Stimulated activated CD4-positive, alpha-beta T cell treated with anti-CD3 and anti-CD28 coated beads, TNF-alpha, amount 100 ng/mL, for 4 hours (primary cell): ENCODE data around the gene VN1R5.
"Not testable (repeated sequence)": the region's sequence is repeated elsewhere in the genome, so short reads cannot be mapped to it uniquely, and the experiment has no call there.

ENCODE experiments used
- DNase-seq, 3 experiments: peaks; one replicate each; pipeline ENCODE4 v3.0.0-alpha.2; 2020; ENCODE audit warnings: low read depth in 3 of 3

Gene VN1R5

GRCh38 chr1:247273013-247273412 is 17.1 kb downstream of the VN1R5 start:
- DNase-seq = no peak

DNA sequence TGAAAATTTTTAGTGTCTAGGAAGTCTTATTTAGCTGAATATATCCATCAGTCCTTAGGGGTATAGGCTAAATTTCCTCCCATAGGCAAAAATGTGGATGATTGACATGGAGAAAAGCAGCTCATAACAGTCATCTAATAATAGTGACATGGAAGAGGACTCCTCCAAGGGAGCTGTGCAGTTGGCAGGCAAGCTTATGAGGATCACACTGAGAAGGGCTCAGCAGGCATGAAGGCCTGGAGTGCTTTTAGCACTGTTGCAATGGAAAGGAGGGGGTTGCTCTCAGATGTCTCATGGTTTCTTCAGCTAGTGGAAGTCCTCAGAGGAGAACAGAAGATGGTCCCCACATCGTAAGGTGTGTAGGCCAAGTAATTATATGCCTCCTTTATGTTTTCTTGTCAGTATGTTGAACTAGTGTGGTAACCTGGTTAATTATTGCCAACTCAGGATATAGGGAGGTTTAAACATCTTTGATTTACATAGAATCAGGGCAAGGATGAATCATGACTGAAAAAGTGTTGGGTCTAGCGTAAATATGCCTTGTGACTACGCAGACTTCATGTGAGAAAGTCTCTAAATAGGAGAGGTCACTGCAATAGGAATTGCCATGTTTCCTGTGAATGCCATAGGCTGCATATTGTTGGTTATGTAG is 18.9 kb downstream of the VN1R5 start:
- DNase-seq = no peak

DNA sequence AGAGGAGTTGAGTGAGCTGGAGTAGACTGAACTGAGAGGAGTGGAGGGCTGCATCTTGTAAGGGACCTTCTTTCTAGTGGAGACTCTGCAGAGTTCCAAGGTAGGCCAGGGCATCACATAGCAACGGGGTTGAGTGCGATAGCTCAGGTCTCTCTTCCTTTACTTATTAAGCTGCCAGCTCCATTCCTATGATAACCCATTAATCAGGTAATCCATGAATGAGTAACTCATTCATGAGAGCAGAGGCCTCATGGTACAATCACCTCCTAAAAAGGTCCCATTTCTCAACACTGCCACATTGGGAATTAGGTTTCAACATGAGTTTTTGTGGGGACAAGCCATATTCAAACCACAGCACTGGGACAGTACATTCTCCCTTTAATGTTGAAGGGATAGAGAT is 21.3 kb downstream of the VN1R5 start:
- DNase-seq = no peak

- no peak for DNase-seq
Observed at GRCh38 chr1:247281001-247281574, 25.2 kb downstream of the VN1R5 start.

DNA sequence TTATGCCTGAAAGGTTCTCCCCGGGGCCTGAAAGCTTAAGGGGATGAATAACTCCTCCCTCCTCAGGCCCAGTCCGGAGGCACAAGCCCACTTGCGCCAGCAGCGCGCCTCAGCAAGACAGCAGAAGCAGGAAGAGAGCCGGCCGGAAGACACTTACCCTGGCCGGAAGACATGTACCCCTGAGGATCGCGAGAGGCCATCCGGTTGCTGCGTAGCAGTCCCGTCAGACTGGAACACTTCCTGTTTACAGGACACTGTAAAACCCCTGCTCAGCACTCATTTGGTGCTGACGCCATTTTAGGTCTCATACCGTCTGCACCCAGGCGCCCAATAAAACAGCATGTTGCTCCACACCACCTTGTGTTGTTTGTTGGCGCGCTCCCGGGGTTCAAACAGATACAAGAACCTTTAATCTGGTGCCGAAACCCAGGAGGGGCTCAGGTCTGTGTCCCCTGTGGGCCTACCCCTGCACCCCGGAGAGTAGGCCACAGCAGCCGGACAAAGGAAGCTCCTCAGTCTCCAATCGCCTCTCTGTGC is 30.3 kb downstream of the VN1R5 start:
- DNase-seq = no peak

GRCh38 chr1:247287460-247287859 is 31.6 kb downstream of the VN1R5 start:
- DNase-seq = no peak

- no peak for DNase-seq
Observed at GRCh38 chr1:247288341-247288740, 32.5 kb downstream of the VN1R5 start.

- not testable (repeated sequence) for DNase-seq
Observed at GRCh38 chr1:247289274-247289892, 33.5 kb downstream of the VN1R5 start.

DNA sequence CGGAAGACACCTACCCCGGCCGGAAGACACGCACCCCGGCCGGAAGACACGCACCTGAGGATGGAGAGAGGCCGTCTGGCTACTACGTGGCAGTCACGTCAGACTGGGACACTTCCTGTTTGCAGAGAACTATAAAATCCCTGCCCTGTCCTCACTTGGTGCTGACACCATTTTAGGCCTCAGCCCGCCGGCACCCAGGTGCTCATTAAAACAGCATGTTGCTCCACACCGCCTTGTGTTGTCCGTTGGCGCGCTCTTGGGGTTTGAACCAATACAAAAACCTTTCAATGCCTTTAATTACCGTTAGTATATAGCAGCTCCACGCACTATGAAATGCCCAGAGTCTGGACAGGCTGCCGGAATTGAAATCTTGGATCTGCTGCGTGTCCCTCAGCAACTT is 34.7 kb downstream of the VN1R5 start:
- DNase-seq = no peak

- DNase-seq = no peak
Observed at GRCh38 chr1:247291161-247291560, 35.3 kb downstream of the VN1R5 start.

DNA sequence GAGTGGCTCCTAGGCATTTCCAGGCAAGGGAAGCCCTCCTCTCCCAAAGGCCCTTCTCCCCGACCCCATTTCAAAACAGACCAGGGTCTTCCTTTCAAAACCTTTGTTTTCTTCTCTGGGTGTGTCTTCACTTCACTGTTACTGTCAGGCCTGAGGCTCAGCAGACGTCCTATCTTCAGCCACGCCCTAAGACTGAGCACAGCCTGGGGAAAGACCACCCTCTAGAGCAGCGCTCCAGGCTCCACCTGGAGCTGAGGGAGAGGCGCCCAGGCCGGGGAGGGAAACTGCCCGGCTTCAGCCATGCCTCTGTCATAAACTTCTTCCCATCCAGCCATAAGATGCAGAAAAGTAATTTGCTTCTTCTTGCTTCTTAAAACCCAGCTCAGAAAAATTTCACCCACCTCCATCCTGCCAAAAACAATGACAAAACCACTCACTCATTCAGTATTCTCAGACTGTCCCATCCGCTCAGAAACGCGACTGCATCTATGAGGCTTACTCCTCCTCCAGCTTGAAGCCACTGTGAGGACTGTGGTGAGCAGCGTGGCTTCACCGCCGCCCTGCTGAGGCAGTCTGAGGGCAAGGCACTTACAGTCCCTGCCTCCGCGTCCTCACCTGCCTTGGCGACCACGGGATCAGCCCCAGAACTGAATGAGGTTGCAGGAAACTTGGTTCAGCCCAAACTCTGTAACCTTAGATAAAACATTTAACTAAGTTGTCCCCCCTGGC is 36.1 kb downstream of the VN1R5 start:
- DNase-seq = no peak

- no peak for DNase-seq
Observed at GRCh38 chr1:247293047-247293446, 37.2 kb downstream of the VN1R5 start.

DNA sequence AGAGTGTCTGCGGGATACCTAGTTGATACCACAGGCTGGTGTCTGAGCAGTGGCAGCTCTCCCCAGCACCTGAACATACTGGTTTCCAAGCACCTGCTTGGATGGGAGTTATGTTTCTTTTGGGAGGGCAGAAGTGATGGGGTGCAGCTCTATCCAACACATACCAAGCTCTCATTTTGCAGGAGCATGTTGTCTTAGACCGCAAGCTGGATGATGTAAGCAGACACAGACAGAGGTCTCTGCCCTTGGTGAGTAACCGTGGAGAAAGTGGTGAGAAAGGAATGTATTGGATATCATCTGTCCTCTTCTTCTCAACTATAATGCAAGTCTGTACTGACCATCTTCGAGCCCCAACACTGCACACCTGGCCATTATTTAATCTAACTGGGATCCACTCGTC is 38.4 kb downstream of the VN1R5 start:
- DNase-seq = no peak

GRCh38 chr1:247295274-247295684 is 39.4 kb downstream of the VN1R5 start:
- no peak for DNase-seq

GRCh38 chr1:247295746-247296145 is 39.9 kb downstream of the VN1R5 start:
- DNase-seq = no peak

- no peak for DNase-seq
Observed at GRCh38 chr1:247296599-247297180, 40.8 kb downstream of the VN1R5 start.

GRCh38 chr1:247297263-247298123 is 41.6 kb downstream of the VN1R5 start:
- DNase-seq = no peak

DNA sequence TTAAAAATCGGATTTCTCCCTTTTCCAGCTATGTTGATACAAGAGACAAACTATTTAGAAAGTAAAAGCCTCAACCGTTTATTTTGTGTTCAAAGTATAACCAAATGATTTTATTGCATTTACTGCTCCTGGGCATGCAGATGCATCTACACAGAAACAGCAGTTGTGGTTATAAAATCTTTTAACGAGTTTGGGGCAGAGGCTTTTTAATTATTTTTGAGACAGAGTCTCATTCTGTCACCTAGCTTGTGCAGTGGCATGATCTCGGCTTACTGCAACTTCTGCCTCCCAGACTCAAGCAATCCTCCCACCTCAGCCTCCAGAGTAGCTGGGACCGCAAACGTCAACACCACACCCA is 42.2 kb downstream of the VN1R5 start:
- no peak for DNase-seq

- no peak for DNase-seq
Observed at GRCh38 chr1:247298701-247299100, 42.8 kb downstream of the VN1R5 start.

DNA sequence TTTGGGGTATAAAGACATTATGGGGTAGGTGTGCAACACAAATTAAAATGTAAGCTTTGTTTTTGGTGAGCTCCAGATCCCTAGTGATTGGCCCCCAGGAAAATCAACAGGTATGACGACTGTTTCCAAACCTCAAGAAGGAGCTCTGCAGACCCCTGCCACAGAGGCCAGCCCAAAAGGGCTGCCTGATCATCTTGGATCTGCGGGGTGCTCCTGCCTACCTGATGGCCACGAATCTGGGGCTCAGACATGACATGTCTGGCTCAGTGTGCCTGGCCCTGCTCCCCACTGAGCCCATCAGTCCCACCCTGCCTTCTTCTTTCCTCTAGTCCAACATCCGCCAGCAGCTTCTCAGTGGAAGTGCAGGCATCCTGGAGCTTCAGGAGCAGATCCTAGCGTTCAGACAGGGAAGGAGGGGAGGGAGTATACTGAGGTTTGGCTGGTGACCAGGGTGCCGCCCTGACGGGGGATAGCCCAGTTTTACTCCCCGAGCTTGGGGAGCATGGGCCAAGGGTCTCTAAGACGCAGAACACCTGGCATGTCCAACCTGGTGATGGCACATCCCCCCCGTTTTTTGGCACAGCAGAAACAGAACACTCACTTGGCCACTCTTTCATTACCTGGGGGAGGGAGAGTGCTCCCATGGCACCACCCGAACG is 44.0 kb downstream of the VN1R5 start:
- no peak for DNase-seq
